Natural killer cell (primary cell): ENCODE results near the gene DHRS1. TPM values are rescaled to one million over a fixed set of nuclear protein-coding genes. Genes with fewer than 3 reads are reported as not detected.

Experiments
- ATAC-seq, 3 donors: fragments of 150-1000 bp in 2 of 3; fragments of 200-7000 bp in 1 of 3; cut with Tn5 transposase; 1 replicate in 1 of 3; 2 replicates in 2 of 3; pipeline ENCODE4 v1.10.0; 2021; ENCODE audit warnings: mild to moderate bottlenecking in 2 of 3, moderate library complexity in 2 of 3
- DNase-seq, 2 donors: peaks; one replicate each; pipeline versions ENCODE4 v3.0.0 to v3.0.0-alpha.2; 2013 to 2021; ENCODE audit warnings: mixed read lengths in 1 of 2
- H3K27ac ChIP-seq: one replicate; pipeline ENCODE4 v1.5.1; 2013; ENCODE audit warnings: mild to moderate bottlenecking, low read length
- H3K27me3 ChIP-seq: one replicate; pipeline ENCODE4 v1.6.1; 2013; ENCODE audit warnings: low read length; ENCODE audit not compliant: control insufficient read depth, insufficient read depth
- H3K36me3 ChIP-seq: one replicate; pipeline ENCODE4 v1.6.1; 2013; ENCODE audit warnings: low read length; ENCODE audit not compliant: control insufficient read depth, insufficient read depth
- H3K4me1 ChIP-seq: one replicate; pipeline ENCODE4 v1.6.1; 2013; ENCODE audit warnings: low read length; ENCODE audit not compliant: control insufficient read depth, insufficient read depth
- H3K4me3 ChIP-seq: one replicate; pipeline ENCODE4 v1.5.1; 2013; ENCODE audit warnings: low read length
- H3K9me3 ChIP-seq: one replicate; pipeline ENCODE4 v1.6.1; 2013; ENCODE audit warnings: low read length; ENCODE audit not compliant: control insufficient read depth, insufficient read depth
- H3K27ac Mint-ChIP-seq, 2 donors: one replicate each; pipeline ENCODE4 v1.8.0; 2022; ENCODE audit warnings: mild to moderate bottlenecking in 2 of 2, mixed read lengths in 2 of 2, moderate library complexity in 1 of 2
- H3K27me3 Mint-ChIP-seq, 2 donors: one replicate each; pipeline ENCODE4 v1.8.0; 2022; ENCODE audit warnings: low read depth in 2 of 2, mixed read lengths in 2 of 2
- H3K36me3 Mint-ChIP-seq: one replicate; pipeline ENCODE4 v1.8.0; 2022; ENCODE audit warnings: mixed read lengths
- H3K4me1 Mint-ChIP-seq, 2 donors: one replicate each; pipeline ENCODE4 v1.8.0; 2022; ENCODE audit warnings: mixed read lengths in 2 of 2
- H3K4me3 Mint-ChIP-seq: one replicate; pipeline ENCODE4 v1.8.0; 2022; ENCODE audit warnings: mild to moderate bottlenecking, moderate library complexity, mixed read lengths
- H3K9me3 Mint-ChIP-seq, 2 donors: one replicate each; pipeline ENCODE4 v1.8.0; 2022; ENCODE audit warnings: mixed read lengths in 2 of 2
- CTCF ChIP-seq: fragments of 200-600 bp; IDR thresholded peaks from one replicate; pipeline ENCODE4 v1.8.0; 2022; ENCODE audit warnings: antibody characterized with exemption
- WGBS: methylation state at CpG from one replicate; pipeline ENCODE4 v1.1.7; 2013; ENCODE audit warnings: missing lambda C conversion rate; ENCODE audit not compliant: insufficient coverage; 5-methylcytosine and 5-hydroxymethylcytosine counted together
- intact Hi-C: fragments of 100-400 bp; cut with micrococcal nuclease; formaldehyde crosslinking; loops from one replicate; pipeline ENCODE4 v1.14.2; 2022
- total RNA-seq, 4 donors: library from RNA; stranded (reverse); fragments of 120-200 nt in 1 of 4; gene quantifications; one replicate each; pipeline versions ENCODE4 v1.2.3 to v1.2.4, GENCODE V29; 2013 to 2022

The DHRS1 gene
- total RNA-seq, 3 donors from 2014 or later (not counting 1 experiment from before 2014, with no cell fraction given): 39.8 to 59.0 (median 43.3) TPM

GRCh38 chr14:24262821-24263733 lies 36.5 kb downstream of the DHRS1 start, which contains the start of gene TGM1:
Gene TGM1, minus strand, starts transcription at chr14:24263177. Its CDS starts 825 bp downstream, at chr14:24262352.
- Histone ChIP-seq H3K27me3 (no peaks in the 10 kb centered on the region), H3K27ac (no peak within 1 kb of the TSS), H3K9me3 (no peaks in the 10 kb centered on the region), H3K4me1 (no peaks in the 10 kb centered on the region), H3K36me3 (peaks cover 29% of the 10 kb centered on the region), H3K4me3 (no peak within 1 kb of the TSS)
- Mint-ChIP-seq H3K27ac (no peak within 1 kb of the TSS), H3K4me1 (peaks cover 0 to 6% of the 10 kb centered on the region in 2 donors), H3K27me3 (no peaks in the 10 kb centered on the region), H3K36me3 (peaks cover 11% of the 10 kb centered on the region), H3K9me3 (no peaks in the 10 kb centered on the region), H3K4me3 (no peak within 1 kb of the TSS)
- DNase-seq: no peak
- TF ChIP-seq CTCF: no peak
- ATAC-seq: no peak
- intact Hi-C loops: no loop called here
- WGBS: 94% methylated on average over 14 of the region's 14 CpGs

GRCh38 chr14:24261969-24262327 lies 37.6 kb downstream of the DHRS1 start:
- H3K27me3 ChIP-seq: no peaks in the 10 kb centered on the region
- H3K27ac ChIP-seq: no peak overlapping the region
- intact Hi-C loops: no loop called here
- ATAC-seq (no peak), DNase-seq (no peak)
- H3K36me3 ChIP-seq: peaks cover 25% of the 10 kb centered on the region
- peaks cover 0 to 3% of the 10 kb centered on the region in 2 donors for H3K4me1 Mint-ChIP-seq
- 94% methylated on average over 19 of the region's 19 CpGs for WGBS
- H3K27me3 Mint-ChIP-seq: no peaks in the 10 kb centered on the region
- no peaks in the 10 kb centered on the region for H3K9me3 Mint-ChIP-seq
- H3K27ac Mint-ChIP-seq: no peak overlapping the region
- no peak for TF ChIP-seq CTCF
- H3K4me1 ChIP-seq: no peaks in the 10 kb centered on the region
- H3K36me3 Mint-ChIP-seq: peaks cover 5% of the 10 kb centered on the region
- no peak overlapping the region for H3K4me3 ChIP-seq
- no peak overlapping the region for H3K4me3 Mint-ChIP-seq
- H3K9me3 ChIP-seq: no peaks in the 10 kb centered on the region

GRCh38 chr14:24261256-24261968 lies 38.2 kb downstream of the DHRS1 start:
- Histone ChIP-seq H3K4me3 (no peak overlapping the region), H3K36me3 (peaks cover 20% of the 10 kb centered on the region), H3K4me1 (no peaks in the 10 kb centered on the region), H3K27ac (no peak overlapping the region), H3K9me3 (no peaks in the 10 kb centered on the region), H3K27me3 (no peaks in the 10 kb centered on the region)
- no peaks in the 10 kb centered on the region for H3K9me3 Mint-ChIP-seq
- 96% methylated on average over 20 of the region's 20 CpGs for WGBS
- TF ChIP-seq CTCF: no peak
- H3K36me3 Mint-ChIP-seq: no peaks in the 10 kb centered on the region
- no peaks in the 10 kb centered on the region for H3K4me1 Mint-ChIP-seq
- ATAC-seq: no peak
- H3K4me3 Mint-ChIP-seq: no peak overlapping the region
- intact Hi-C loops: no loop called here
- H3K27ac Mint-ChIP-seq: no peak overlapping the region
- H3K27me3 Mint-ChIP-seq: no peaks in the 10 kb centered on the region
- no peak for DNase-seq
